Measurements from ENCODE around the gene SORBS1.

The SORBS1 gene

DNA sequence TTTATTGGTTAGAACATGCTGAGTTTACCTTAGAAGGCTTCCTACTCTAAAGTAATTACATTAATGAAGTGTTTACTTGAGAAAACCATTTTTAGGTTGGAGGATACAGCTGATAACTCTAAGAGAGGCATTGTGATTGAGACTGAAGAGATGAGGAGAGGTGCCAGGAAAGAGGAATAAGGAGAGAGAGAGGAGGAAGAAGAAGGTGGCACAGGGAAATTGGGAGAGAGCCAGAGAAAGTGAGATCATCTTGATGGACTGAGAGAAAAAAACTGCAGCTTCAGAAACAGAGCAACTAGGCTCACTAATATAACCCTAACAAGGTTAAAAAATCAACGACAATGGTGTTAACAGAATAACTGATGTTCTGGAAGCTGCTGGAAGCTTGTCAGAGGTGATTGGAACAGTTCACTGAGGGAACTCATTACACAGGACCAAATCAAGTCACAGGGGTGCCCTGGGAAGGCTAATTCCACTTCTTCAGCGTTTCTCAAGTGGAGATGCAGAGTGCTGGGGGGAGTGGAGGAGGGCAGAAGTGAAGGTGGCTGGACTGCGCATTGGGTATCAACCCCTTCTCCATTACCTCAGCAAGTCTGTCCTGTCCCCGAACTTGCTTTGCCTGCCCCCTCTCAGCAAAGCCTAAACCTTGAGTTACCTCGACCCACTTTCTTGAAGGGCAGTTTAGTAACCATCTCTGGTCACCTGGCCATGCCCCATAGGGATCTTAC lies 6.9 kb upstream of the SORBS1 start:
- Histone ChIP-seq H3K4me1 (ENCODE audit: control insufficient read depth in 2 of 2, insufficient read depth in 2 of 2, low read length in 2 of 2) (peaks cover 0 to under 1% of the 10 kb centered on the region in 2 donors), H3K27ac (ENCODE audit: low read depth in 2 of 2, low read length in 2 of 2) (no peak overlapping the region), H3K9ac (ENCODE audit: low read depth in 1 of 2, low read length in 2 of 2) (no peak overlapping the region), H3K9me3 (ENCODE audit: control insufficient read depth in 2 of 2, low read length in 2 of 2) (no peaks in the 10 kb centered on the region), H3K36me3 (ENCODE audit: control insufficient read depth in 2 of 2, insufficient read depth in 2 of 2, low read length in 2 of 2) (no peaks in the 10 kb centered on the region), H3K27me3 (ENCODE audit: control insufficient read depth in 2 of 2, insufficient read depth in 2 of 2, low read length in 2 of 2) (no peaks in the 10 kb centered on the region), H3K4me3 (ENCODE audit: low read length in 2 of 2) (no peak overlapping the region)

- Histone ChIP-seq H3K9ac (ENCODE audit: low read depth in 1 of 2, low read length in 2 of 2) (no peak overlapping the region), H3K27me3 (ENCODE audit: control insufficient read depth in 2 of 2, insufficient read depth in 2 of 2, low read length in 2 of 2) (no peaks in the 10 kb centered on the region), H3K36me3 (ENCODE audit: control insufficient read depth in 2 of 2, insufficient read depth in 2 of 2, low read length in 2 of 2) (no peaks in the 10 kb centered on the region), H3K27ac (ENCODE audit: low read depth in 2 of 2, low read length in 2 of 2) (no peak overlapping the region), H3K4me1 (ENCODE audit: control insufficient read depth in 2 of 2, insufficient read depth in 2 of 2, low read length in 2 of 2) (peaks cover 13 to 14% of the 10 kb centered on the region in 2 donors), H3K4me3 (ENCODE audit: low read length in 2 of 2) (no peak overlapping the region), H3K9me3 (ENCODE audit: control insufficient read depth in 2 of 2, low read length in 2 of 2) (no peaks in the 10 kb centered on the region)
These were observed 5.0 kb upstream of the SORBS1 start for GRCh38 chr10:95566136-95566535.

- no peak overlapping the region for H3K9ac ChIP-seq (ENCODE audit: low read depth in 1 of 2, low read length in 2 of 2)
- H3K4me3 ChIP-seq (ENCODE audit: low read length in 2 of 2): no peak overlapping the region
- H3K36me3 ChIP-seq (ENCODE audit: control insufficient read depth in 2 of 2, insufficient read depth in 2 of 2, low read length in 2 of 2): no peaks in the 10 kb centered on the region
- peaks cover 15 to 16% of the 10 kb centered on the region in 2 donors for H3K4me1 ChIP-seq (ENCODE audit: control insufficient read depth in 2 of 2, insufficient read depth in 2 of 2, low read length in 2 of 2)
- no peaks in the 10 kb centered on the region for H3K27me3 ChIP-seq (ENCODE audit: control insufficient read depth in 2 of 2, insufficient read depth in 2 of 2, low read length in 2 of 2)
- no peaks in the 10 kb centered on the region for H3K9me3 ChIP-seq (ENCODE audit: control insufficient read depth in 2 of 2, low read length in 2 of 2)
- H3K27ac ChIP-seq (ENCODE audit: low read depth in 2 of 2, low read length in 2 of 2): no peak overlapping the region
These were observed 4.2 kb upstream of the SORBS1 start for GRCh38 chr10:95565336-95565735.

DNA sequence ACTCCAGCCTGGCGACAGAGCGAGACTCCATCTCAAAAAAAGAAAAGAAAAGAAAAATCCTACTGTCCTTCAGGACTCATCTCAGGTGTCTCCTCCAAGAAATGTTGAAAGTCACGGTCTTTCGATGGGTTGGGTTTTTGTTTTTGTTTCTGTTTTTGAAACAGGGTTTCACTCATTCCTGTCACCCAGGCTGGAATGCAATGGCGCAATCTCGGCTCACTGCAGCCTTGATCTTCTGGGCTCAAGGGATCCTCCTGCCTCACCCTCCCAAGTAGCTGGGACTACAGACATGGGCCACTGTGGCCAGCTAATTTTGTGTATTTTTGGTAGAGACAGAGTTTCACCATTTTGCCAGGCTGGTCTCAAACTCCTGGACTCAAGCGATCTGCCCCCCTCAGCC lies 3.1 kb upstream of the SORBS1 start:
- Histone ChIP-seq H3K4me1 (ENCODE audit: control insufficient read depth in 2 of 2, insufficient read depth in 2 of 2, low read length in 2 of 2) (peaks cover 20 to 21% of the 10 kb centered on the region in 2 donors), H3K4me3 (ENCODE audit: low read length in 2 of 2) (no peak overlapping the region)

DNA sequence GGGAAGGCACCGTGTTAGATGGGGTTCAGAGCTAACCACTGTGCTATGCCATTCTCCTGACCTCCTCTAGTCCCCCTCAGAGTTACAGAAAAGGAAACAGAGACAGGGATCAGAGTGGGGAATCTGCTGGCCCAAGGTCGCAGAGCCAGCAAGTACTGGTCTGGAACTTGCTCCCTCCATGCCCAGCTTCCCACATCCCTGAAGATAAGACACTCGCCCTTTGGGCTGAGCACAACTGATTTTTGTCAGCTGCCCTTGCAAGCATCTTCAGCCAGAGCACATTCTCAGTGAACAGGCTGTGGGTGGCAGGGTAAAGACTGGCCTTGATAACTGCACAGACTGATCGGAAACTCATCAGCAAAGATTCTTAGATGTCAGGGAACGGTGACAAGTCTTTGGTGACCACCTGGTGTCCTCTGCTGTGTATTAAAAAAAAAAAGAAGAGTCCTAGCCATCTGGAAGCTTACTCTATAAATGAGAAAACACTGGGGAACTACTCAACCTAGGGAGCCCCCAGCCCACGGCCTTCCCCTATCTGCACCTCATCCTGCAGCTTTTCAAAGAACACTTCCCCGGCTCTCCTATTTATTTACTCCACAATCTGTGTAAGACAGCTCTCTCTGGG lies 1.3 kb upstream of the SORBS1 start:
- H3K4me1 ChIP-seq (ENCODE audit: control insufficient read depth in 2 of 2, insufficient read depth in 2 of 2, low read length in 2 of 2): peaks cover 22 to 32% of the 10 kb centered on the region in 2 donors
- peak overlapping the region in 1 of 2 donors; percentile 66 for H3K4me3 ChIP-seq (ENCODE audit: low read length in 2 of 2)
- no peaks in the 10 kb centered on the region for H3K9me3 ChIP-seq (ENCODE audit: control insufficient read depth in 2 of 2, low read length in 2 of 2)
- no peaks in the 10 kb centered on the region for H3K36me3 ChIP-seq (ENCODE audit: control insufficient read depth in 2 of 2, insufficient read depth in 2 of 2, low read length in 2 of 2)
- H3K27me3 ChIP-seq (ENCODE audit: control insufficient read depth in 2 of 2, insufficient read depth in 2 of 2, low read length in 2 of 2): no peaks in the 10 kb centered on the region
- peak overlapping the region; percentile 1 to 21 for H3K9ac ChIP-seq (ENCODE audit: low read depth in 1 of 2, low read length in 2 of 2)
- peak overlapping the region; percentile 21 to 38 for H3K27ac ChIP-seq (ENCODE audit: low read depth in 2 of 2, low read length in 2 of 2)

More for the DNA sequence above, 3.1 kb upstream of the SORBS1 start:
- Histone ChIP-seq H3K9me3 (ENCODE audit: control insufficient read depth in 2 of 2, low read length in 2 of 2) (no peaks in the 10 kb centered on the region), H3K36me3 (ENCODE audit: control insufficient read depth in 2 of 2, insufficient read depth in 2 of 2, low read length in 2 of 2) (no peaks in the 10 kb centered on the region), H3K9ac (ENCODE audit: low read depth in 1 of 2, low read length in 2 of 2) (no peak overlapping the region), H3K27ac (ENCODE audit: low read depth in 2 of 2, low read length in 2 of 2) (no peak overlapping the region), H3K27me3 (ENCODE audit: control insufficient read depth in 2 of 2, insufficient read depth in 2 of 2, low read length in 2 of 2) (no peaks in the 10 kb centered on the region)

GRCh38 chr10:95561864-95562177 lies 650 bp upstream of the SORBS1 start:
- peak overlapping the region in 1 of 2 donors; percentile 53 for H3K27ac ChIP-seq (ENCODE audit: low read depth in 2 of 2, low read length in 2 of 2)
- H3K9ac ChIP-seq (ENCODE audit: low read depth in 1 of 2, low read length in 2 of 2): peak overlapping the region in 1 of 2 donors; percentile 5

GRCh38 chr10:95560278-95561176 lies 644 bp downstream of the SORBS1 start:
- no peaks in the 10 kb centered on the region for H3K36me3 ChIP-seq (ENCODE audit: control insufficient read depth in 2 of 2, insufficient read depth in 2 of 2, low read length in 2 of 2)
- peak overlapping the region; percentile 79 to 89 for H3K4me3 ChIP-seq (ENCODE audit: low read length in 2 of 2)
- peaks cover 22 to 32% of the 10 kb centered on the region in 2 donors for H3K4me1 ChIP-seq (ENCODE audit: control insufficient read depth in 2 of 2, insufficient read depth in 2 of 2, low read length in 2 of 2)
- H3K27ac ChIP-seq (ENCODE audit: low read depth in 2 of 2, low read length in 2 of 2): peak overlapping the region; percentile 80 to 85
- H3K9me3 ChIP-seq (ENCODE audit: control insufficient read depth in 2 of 2, low read length in 2 of 2): no peaks in the 10 kb centered on the region
- peak overlapping the region; percentile 75 to 83 for H3K9ac ChIP-seq (ENCODE audit: low read depth in 1 of 2, low read length in 2 of 2)
- H3K27me3 ChIP-seq (ENCODE audit: control insufficient read depth in 2 of 2, insufficient read depth in 2 of 2, low read length in 2 of 2): no peaks in the 10 kb centered on the region

More at GRCh38 chr10:95561864-95562177, 650 bp upstream of the SORBS1 start:
- Histone ChIP-seq H3K4me1 (ENCODE audit: control insufficient read depth in 2 of 2, insufficient read depth in 2 of 2, low read length in 2 of 2) (peaks cover 22 to 32% of the 10 kb centered on the region in 2 donors), H3K27me3 (ENCODE audit: control insufficient read depth in 2 of 2, insufficient read depth in 2 of 2, low read length in 2 of 2) (no peaks in the 10 kb centered on the region), H3K4me3 (ENCODE audit: low read length in 2 of 2) (peak overlapping the region; percentile 45 to 66), H3K36me3 (ENCODE audit: control insufficient read depth in 2 of 2, insufficient read depth in 2 of 2, low read length in 2 of 2) (no peaks in the 10 kb centered on the region), H3K9me3 (ENCODE audit: control insufficient read depth in 2 of 2, low read length in 2 of 2) (no peaks in the 10 kb centered on the region)

DNA sequence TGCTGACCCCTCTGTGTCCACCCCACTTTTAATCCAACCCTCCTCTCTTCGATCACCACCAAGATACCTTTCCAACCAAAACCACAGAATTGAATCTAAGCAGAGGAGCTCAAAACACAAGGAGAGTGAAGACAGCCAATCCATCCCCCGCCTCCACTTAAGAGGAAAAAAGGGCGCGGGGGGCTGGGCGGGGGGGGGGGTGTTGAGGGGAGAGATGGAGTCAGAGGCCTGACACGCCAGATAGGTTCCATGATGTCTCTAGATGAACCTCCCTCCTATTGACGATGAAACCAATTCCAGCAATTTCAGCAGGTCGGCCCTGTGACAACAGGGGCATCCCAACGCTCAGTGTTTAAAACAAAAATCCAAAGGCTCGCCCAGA lies 1.3 kb downstream of the SORBS1 start:
- Histone ChIP-seq H3K27ac (ENCODE audit: low read depth in 2 of 2, low read length in 2 of 2) (peak overlapping the region; percentile 56 to 85), H3K9ac (ENCODE audit: low read depth in 1 of 2, low read length in 2 of 2) (peak overlapping the region; percentile 75 to 83), H3K9me3 (ENCODE audit: control insufficient read depth in 2 of 2, low read length in 2 of 2) (no peaks in the 10 kb centered on the region), H3K27me3 (ENCODE audit: control insufficient read depth in 2 of 2, insufficient read depth in 2 of 2, low read length in 2 of 2) (no peaks in the 10 kb centered on the region), H3K4me1 (ENCODE audit: control insufficient read depth in 2 of 2, insufficient read depth in 2 of 2, low read length in 2 of 2) (peaks cover 22 to 32% of the 10 kb centered on the region in 2 donors), H3K4me3 (ENCODE audit: low read length in 2 of 2) (peak overlapping the region; percentile 79 to 89), H3K36me3 (ENCODE audit: control insufficient read depth in 2 of 2, insufficient read depth in 2 of 2, low read length in 2 of 2) (no peaks in the 10 kb centered on the region)

DNA sequence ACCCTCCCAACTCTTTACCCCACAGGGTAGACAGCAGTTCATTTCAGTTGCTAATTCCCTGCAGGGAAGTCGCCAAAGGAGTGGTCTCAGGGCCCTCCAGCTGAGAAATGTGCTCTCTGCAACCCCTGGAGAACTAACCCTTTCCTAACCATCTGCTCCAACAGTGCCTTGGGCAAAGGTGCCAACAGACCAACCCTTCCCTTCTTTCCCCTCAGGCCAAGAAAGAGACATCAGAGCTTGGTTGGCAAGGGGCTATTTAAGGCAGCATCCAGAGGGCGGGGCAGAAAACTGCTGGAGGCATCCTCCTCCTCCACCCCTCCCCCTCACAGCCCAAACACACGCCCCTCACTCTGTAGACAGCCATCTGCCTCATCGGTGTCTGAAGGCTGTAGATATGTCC lies 1.7 kb downstream of the SORBS1 start:
- H3K9me3 ChIP-seq (ENCODE audit: control insufficient read depth in 2 of 2, low read length in 2 of 2): no peaks in the 10 kb centered on the region
- peak overlapping the region; percentile 32 to 45 for H3K9ac ChIP-seq (ENCODE audit: low read depth in 1 of 2, low read length in 2 of 2)
- peaks cover 22 to 32% of the 10 kb centered on the region in 2 donors for H3K4me1 ChIP-seq (ENCODE audit: control insufficient read depth in 2 of 2, insufficient read depth in 2 of 2, low read length in 2 of 2)
- no peaks in the 10 kb centered on the region for H3K27me3 ChIP-seq (ENCODE audit: control insufficient read depth in 2 of 2, insufficient read depth in 2 of 2, low read length in 2 of 2)
- H3K27ac ChIP-seq (ENCODE audit: low read depth in 2 of 2, low read length in 2 of 2): peak overlapping the region; percentile 43 to 56
- no peaks in the 10 kb centered on the region for H3K36me3 ChIP-seq (ENCODE audit: control insufficient read depth in 2 of 2, insufficient read depth in 2 of 2, low read length in 2 of 2)
- peak overlapping the region; percentile 13 to 53 for H3K4me3 ChIP-seq (ENCODE audit: low read length in 2 of 2)

Data from mucosa of rectum (tissue), 2 donors.